Osteoblast (primary cell): ENCODE measurements around the gene ZNF488. TPM values are rescaled to one million over a fixed set of nuclear protein-coding genes. Genes with fewer than 3 reads are reported as not detected.

Source experiments
- DNase-seq: peaks from one replicate; pipeline ENCODE4 v3.0.0; 2011; ENCODE audit warnings: low spot score, mixed read lengths; ENCODE audit not compliant: insufficient read length; ENCODE audit errors: missing footprints
- H2AFZ ChIP-seq: 2 replicates; pipeline ENCODE4 v1.6.0; 2011; ENCODE audit warnings: mild to moderate bottlenecking, low read length
- H3K27ac ChIP-seq: 2 replicates; pipeline ENCODE4 v1.5.1; 2011; ENCODE audit warnings: mild to moderate bottlenecking, low read depth, low read length, moderate library complexity
- H3K27me3 ChIP-seq: 2 replicates; pipeline ENCODE4 v1.6.0; 2012; ENCODE audit warnings: mild to moderate bottlenecking, control low read depth, inconsistent platforms, low read length, moderate library complexity; ENCODE audit not compliant: insufficient read depth
- H3K36me3 ChIP-seq: 2 replicates; pipeline ENCODE4 v1.5.1; 2011; ENCODE audit warnings: mild to moderate bottlenecking, low read length, control low read depth, moderate library complexity; ENCODE audit not compliant: insufficient read depth
- H3K4me1 ChIP-seq: 2 replicates; pipeline ENCODE4 v1.5.1; 2011; ENCODE audit warnings: mild to moderate bottlenecking, low read length, control low read depth, moderate library complexity; ENCODE audit not compliant: insufficient read depth
- H3K4me2 ChIP-seq: 2 replicates; pipeline ENCODE4 v1.6.0; 2011; ENCODE audit warnings: mild to moderate bottlenecking, low read length; ENCODE audit not compliant: insufficient read depth
- H3K4me3 ChIP-seq: fragments of 200-600 bp; sonication (generic); 3 replicates; pipeline ENCODE4 v1.5.1; 2012; ENCODE audit warnings: mild to moderate bottlenecking, low read length, inconsistent platforms; ENCODE audit not compliant: insufficient read depth
- H3K79me2 ChIP-seq: 2 replicates; pipeline ENCODE4 v1.6.0; 2012; ENCODE audit warnings: mild to moderate bottlenecking, low read length, control low read depth, inconsistent platforms; ENCODE audit not compliant: insufficient read depth
- H3K9me3 ChIP-seq: 2 replicates; pipeline ENCODE4 v1.5.1; 2011; ENCODE audit warnings: low read depth, low read length, control low read depth
- H4K20me1 ChIP-seq: 2 replicates; pipeline ENCODE4 v1.6.0; 2012; ENCODE audit warnings: mild to moderate bottlenecking, low read length, control low read depth; ENCODE audit not compliant: insufficient read depth
- total RNA-seq: library from RNA; depleted of rRNA; stranded (reverse); fragments of >200 nt; gene quantifications from 2 replicates; pipeline ENCODE4 v1.2.3, GENCODE V29; 2012
- TF ChIP-seq, protein P1 (sequence below): IDR thresholded peaks from 2 replicates; pipeline ENCODE4 v1.5.1; 2011; ENCODE audit warnings: mild to moderate bottlenecking, low read depth, low read length, moderate library complexity; ENCODE audit errors: extremely low read depth

ZNF488 gene
- total RNA-seq, 1 donor: under 0.01 TPM

DNA sequence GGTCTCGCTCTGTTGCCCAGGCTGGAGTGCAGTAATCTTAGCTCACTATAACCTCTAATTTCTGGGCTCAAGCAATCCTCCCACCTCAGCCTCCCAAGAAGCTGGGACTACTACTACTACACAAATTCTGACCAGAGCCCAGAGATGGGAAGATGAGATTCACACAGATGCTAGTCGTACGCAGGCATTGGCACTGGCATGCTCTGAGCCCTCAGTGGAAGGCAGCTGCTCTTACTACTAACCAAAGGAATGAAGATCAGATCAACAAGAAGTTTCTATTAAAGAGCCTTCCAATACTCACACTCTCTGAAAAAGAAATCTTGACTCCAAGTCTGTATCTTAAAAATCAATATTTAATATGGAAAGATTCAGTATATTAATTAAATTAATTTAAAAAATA, 51.1 kb downstream of the ZNF488 start:
- peak; percentile 76 for DNase-seq
- no peaks in the 10 kb centered on the region for H3K4me1 ChIP-seq
- TF ChIP-seq, protein P1, sequence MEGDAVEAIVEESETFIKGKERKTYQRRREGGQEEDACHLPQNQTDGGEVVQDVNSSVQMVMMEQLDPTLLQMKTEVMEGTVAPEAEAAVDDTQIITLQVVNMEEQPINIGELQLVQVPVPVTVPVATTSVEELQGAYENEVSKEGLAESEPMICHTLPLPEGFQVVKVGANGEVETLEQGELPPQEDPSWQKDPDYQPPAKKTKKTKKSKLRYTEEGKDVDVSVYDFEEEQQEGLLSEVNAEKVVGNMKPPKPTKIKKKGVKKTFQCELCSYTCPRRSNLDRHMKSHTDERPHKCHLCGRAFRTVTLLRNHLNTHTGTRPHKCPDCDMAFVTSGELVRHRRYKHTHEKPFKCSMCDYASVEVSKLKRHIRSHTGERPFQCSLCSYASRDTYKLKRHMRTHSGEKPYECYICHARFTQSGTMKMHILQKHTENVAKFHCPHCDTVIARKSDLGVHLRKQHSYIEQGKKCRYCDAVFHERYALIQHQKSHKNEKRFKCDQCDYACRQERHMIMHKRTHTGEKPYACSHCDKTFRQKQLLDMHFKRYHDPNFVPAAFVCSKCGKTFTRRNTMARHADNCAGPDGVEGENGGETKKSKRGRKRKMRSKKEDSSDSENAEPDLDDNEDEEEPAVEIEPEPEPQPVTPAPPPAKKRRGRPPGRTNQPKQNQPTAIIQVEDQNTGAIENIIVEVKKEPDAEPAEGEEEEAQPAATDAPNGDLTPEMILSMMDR: no peak

DNA sequence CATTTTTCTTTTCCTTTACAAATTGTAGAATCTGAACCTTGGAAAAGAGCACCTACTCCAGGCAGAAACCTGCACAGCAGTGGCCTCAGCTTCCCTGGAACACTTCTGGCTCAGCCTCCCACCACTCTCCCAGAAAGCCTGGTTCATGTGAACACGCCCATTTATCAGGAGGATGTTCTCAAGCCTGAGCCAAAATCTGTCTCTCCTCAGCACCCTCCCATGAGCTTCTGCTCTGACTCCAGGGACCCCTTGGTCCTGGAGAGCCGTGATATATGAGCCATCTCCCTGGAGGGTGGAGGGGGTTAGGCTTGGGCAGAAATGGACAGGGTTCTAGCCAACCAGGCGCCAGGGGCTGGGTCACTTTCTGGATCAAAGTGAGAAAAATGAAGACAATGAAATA, 51.7 kb downstream of the ZNF488 start:
- H3K27ac ChIP-seq: no peak overlapping the region
- TF ChIP-seq, protein P1: no peak
- H3K9me3 ChIP-seq: no peaks in the 10 kb centered on the region
- H3K4me3 ChIP-seq: no peak overlapping the region
- H3K36me3 ChIP-seq: no peaks in the 10 kb centered on the region
- H2AFZ ChIP-seq: no peak overlapping the region
- H3K27me3 ChIP-seq: peaks cover 22% of the 10 kb centered on the region
- H3K4me1 ChIP-seq: no peaks in the 10 kb centered on the region
- H4K20me1 ChIP-seq: no peaks in the 10 kb centered on the region
- no peak overlapping the region for H3K4me2 ChIP-seq
- H3K79me2 ChIP-seq: no peaks in the 10 kb centered on the region
- peak; percentile 79 for DNase-seq

More for the DNA sequence above, 51.1 kb downstream of the ZNF488 start:
- Histone ChIP-seq H3K27me3 (peaks cover 22% of the 10 kb centered on the region), H3K27ac (no peak overlapping the region), H3K36me3 (no peaks in the 10 kb centered on the region), H4K20me1 (no peaks in the 10 kb centered on the region), H3K79me2 (no peaks in the 10 kb centered on the region), H2AFZ (no peak overlapping the region), H3K4me3 (no peak overlapping the region), H3K4me2 (no peak overlapping the region), H3K9me3 (no peaks in the 10 kb centered on the region)

DNA sequence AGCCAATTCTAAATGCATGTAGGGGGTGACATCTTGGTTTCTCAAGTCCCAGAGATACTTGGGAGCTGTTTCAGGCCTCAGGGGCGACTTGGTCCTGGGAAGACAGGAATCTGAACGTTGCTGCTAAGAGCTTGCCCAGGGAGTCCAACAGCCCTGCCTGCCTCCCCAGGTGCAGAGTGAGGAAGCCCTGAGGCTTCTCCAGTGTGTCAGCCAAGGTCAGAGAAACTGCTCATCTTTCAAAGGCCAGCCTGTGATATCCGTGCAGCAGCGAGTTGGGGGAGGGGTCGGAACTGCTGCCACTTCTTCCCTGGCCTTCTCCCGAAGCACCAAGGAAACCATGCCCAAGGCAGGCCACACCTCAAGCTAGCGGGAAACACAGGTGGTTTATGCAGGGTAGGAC, 52.1 kb downstream of the ZNF488 start:
- Histone ChIP-seq H3K36me3 (no peaks in the 10 kb centered on the region), H4K20me1 (no peaks in the 10 kb centered on the region), H2AFZ (no peak overlapping the region), H3K4me2 (no peak overlapping the region), H3K4me1 (no peaks in the 10 kb centered on the region), H3K4me3 (no peak overlapping the region), H3K27me3 (peaks cover 22% of the 10 kb centered on the region), H3K79me2 (no peaks in the 10 kb centered on the region), H3K9me3 (no peaks in the 10 kb centered on the region), H3K27ac (no peak overlapping the region)
- TF ChIP-seq, protein P1: no peak
- DNase-seq: no peak

DNA sequence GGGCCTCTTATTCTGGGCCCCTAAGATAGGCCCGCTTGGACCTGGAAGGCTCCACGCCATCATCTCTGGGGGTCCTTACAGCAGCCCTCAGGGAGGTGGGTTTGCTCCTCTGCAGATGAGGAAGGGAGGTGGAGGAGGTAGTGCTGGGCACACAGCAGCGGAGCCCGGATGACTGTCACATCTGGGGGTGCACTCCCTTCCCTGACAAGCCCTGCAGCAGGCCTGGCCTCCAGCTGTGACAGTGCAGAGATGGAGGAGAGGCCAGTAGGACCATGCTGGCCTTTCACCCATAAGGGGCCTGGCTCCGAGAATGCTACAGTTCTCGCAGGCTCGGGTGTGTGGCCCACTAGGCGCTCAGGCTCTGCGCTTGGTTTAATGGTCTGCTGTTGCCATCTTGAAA, 52.6 kb downstream of the ZNF488 start:
- Histone ChIP-seq H2AFZ (no peak overlapping the region), H3K4me3 (no peak overlapping the region), H3K36me3 (no peaks in the 10 kb centered on the region), H4K20me1 (no peaks in the 10 kb centered on the region), H3K27ac (no peak overlapping the region), H3K4me2 (no peak overlapping the region), H3K27me3 (peaks cover 22% of the 10 kb centered on the region), H3K9me3 (no peaks in the 10 kb centered on the region), H3K79me2 (no peaks in the 10 kb centered on the region), H3K4me1 (no peaks in the 10 kb centered on the region)
- TF ChIP-seq, protein P1: no peak
- DNase-seq: peak; percentile 3
